SK-N-SH treated with all-trans-retinoic acid at 6 μM for 48 hours (cell line): Measurements from ENCODE around the gene DNAJC19.

Experiments used
- ATAC-seq: fragments of 200-7000 bp; cut with Tn5 transposase; 3 replicates; pipeline ENCODE4 v1.9.1; 2020; ENCODE audit warnings: mild to moderate bottlenecking, moderate library complexity
- ARNTL ChIP-seq: fragments of 450-650 bp; formaldehyde crosslinking; IDR thresholded peaks from 2 replicates; pipeline ENCODE4 v1.5.0; 2020; ENCODE audit warnings: low read depth, mild to moderate bottlenecking, moderate library complexity, borderline replicate concordance
- BACH2 ChIP-seq: fragments of 250-450 bp; sonication (Bioruptor Pico); IDR thresholded peaks from 2 replicates; pipeline ENCODE4 v1.9.0; 2021; ENCODE audit warnings: mild to moderate bottlenecking, borderline replicate concordance
- CSDC2 ChIP-seq: fragments of 250-450 bp; sonication (Bioruptor Pico); IDR thresholded peaks from 2 replicates; pipeline ENCODE4 v1.5.0; 2020; ENCODE audit warnings: mild to moderate bottlenecking, moderate library complexity
- ESRRG ChIP-seq: fragments of 250-450 bp; sonication (Bioruptor Pico); IDR thresholded peaks from 2 replicates; pipeline ENCODE4 v1.6.1; 2021; ENCODE audit warnings: mild to moderate bottlenecking
- ISL1 ChIP-seq: fragments of 250-450 bp; sonication (Bioruptor Pico); IDR thresholded peaks from 2 replicates; pipeline ENCODE4 v2.1.2; 2022; ENCODE audit warnings: mild to moderate bottlenecking, moderate library complexity
- OSR1 ChIP-seq: fragments of 250-450 bp; sonication (Bioruptor Pico); IDR thresholded peaks from 2 replicates; pipeline ENCODE4 v1.8.0; 2022; ENCODE audit warnings: moderate library complexity, mild to moderate bottlenecking, inconsistent platforms
- PATZ1 ChIP-seq: fragments of 250-450 bp; sonication (Bioruptor Pico); IDR thresholded peaks from 2 replicates; pipeline ENCODE4 v1.8.0; 2020; ENCODE audit warnings: mild to moderate bottlenecking, moderate library complexity, borderline replicate concordance
- PPARA ChIP-seq: fragments of 250-450 bp; sonication (Bioruptor Pico); IDR thresholded peaks from 2 replicates; pipeline ENCODE4 v1.5.0; 2020; ENCODE audit warnings: mild to moderate bottlenecking, borderline replicate concordance
- RARB ChIP-seq: fragments of 250-450 bp; sonication (Bioruptor Pico); IDR thresholded peaks from 2 replicates; pipeline ENCODE4 v1.8.0; 2021; ENCODE audit warnings: mild to moderate bottlenecking, moderate library complexity
- SNAI2 ChIP-seq: fragments of 250-450 bp; sonication (Bioruptor Pico); IDR thresholded peaks from 2 replicates; pipeline ENCODE4 v1.5.0; 2020; ENCODE audit warnings: mild to moderate bottlenecking, moderate library complexity
- TCF4 ChIP-seq: fragments of 250-450 bp; sonication (Bioruptor Pico); IDR thresholded peaks from 2 replicates; pipeline ENCODE4 v1.8.0; 2021; ENCODE audit warnings: mild to moderate bottlenecking, moderate library complexity, borderline replicate concordance
- TOX ChIP-seq: fragments of 250-450 bp; sonication (Bioruptor Pico); IDR thresholded peaks from 2 replicates; pipeline ENCODE4 v1.8.0; 2021; ENCODE audit warnings: mild to moderate bottlenecking, moderate library complexity, borderline replicate concordance
- ZC3H10 ChIP-seq: fragments of 250-450 bp; sonication (Bioruptor Pico); IDR thresholded peaks from 2 replicates; pipeline ENCODE4 v1.5.1; 2021; ENCODE audit warnings: mild to moderate bottlenecking, moderate library complexity
- ZFP3 ChIP-seq: fragments of 250-450 bp; sonication (Bioruptor Pico); IDR thresholded peaks from 2 replicates; pipeline ENCODE4 v1.5.0; 2020; ENCODE audit warnings: mild to moderate bottlenecking, moderate library complexity
- ZFP30 ChIP-seq: fragments of 450-650 bp; formaldehyde crosslinking; IDR thresholded peaks from 2 replicates; pipeline ENCODE4 v1.5.0; 2022; ENCODE audit warnings: mild to moderate bottlenecking, moderate library complexity
- ZNF565 ChIP-seq: fragments of 450-650 bp; formaldehyde crosslinking; conservative IDR thresholded peaks from 2 replicates; pipeline ENCODE4 v1.5.0; 2020; ENCODE audit warnings: low read depth, mild to moderate bottlenecking, moderate library complexity
- ZNF70 ChIP-seq: fragments of 450-650 bp; formaldehyde crosslinking; IDR thresholded peaks from 2 replicates; pipeline ENCODE4 v1.5.0; 2020; ENCODE audit warnings: mild to moderate bottlenecking, moderate library complexity
- ZNF8 ChIP-seq: fragments of 450-650 bp; formaldehyde crosslinking; IDR thresholded peaks from 2 replicates; pipeline ENCODE4 v1.5.0; 2020; ENCODE audit warnings: mild to moderate bottlenecking, moderate library complexity
- TF ChIP-seq, protein P1 (sequence below): fragments of 250-450 bp; sonication (Bioruptor Pico); IDR thresholded peaks from 2 replicates; pipeline ENCODE4 v1.5.1; 2021; ENCODE audit warnings: mild to moderate bottlenecking, moderate library complexity
- TF ChIP-seq, protein P2 (sequence below): fragments of 250-450 bp; sonication (Bioruptor Pico); IDR thresholded peaks from 2 replicates; pipeline ENCODE4 v1.5.0; 2020; ENCODE audit warnings: mild to moderate bottlenecking, moderate library complexity
- TF ChIP-seq, protein P3 (sequence below): fragments of 250-450 bp; sonication (Bioruptor Pico); IDR thresholded peaks from 2 replicates; pipeline ENCODE4 v1.8.0; 2021; ENCODE audit warnings: low read depth, mild to moderate bottlenecking, moderate library complexity, borderline replicate concordance
- TF ChIP-seq, protein P4 (sequence below): fragments of 250-450 bp; sonication (Bioruptor Pico); IDR thresholded peaks from 2 replicates; pipeline ENCODE4 v1.5.1; 2020; ENCODE audit warnings: low read depth, mild to moderate bottlenecking, moderate library complexity

DNAJC19 gene

DNA sequence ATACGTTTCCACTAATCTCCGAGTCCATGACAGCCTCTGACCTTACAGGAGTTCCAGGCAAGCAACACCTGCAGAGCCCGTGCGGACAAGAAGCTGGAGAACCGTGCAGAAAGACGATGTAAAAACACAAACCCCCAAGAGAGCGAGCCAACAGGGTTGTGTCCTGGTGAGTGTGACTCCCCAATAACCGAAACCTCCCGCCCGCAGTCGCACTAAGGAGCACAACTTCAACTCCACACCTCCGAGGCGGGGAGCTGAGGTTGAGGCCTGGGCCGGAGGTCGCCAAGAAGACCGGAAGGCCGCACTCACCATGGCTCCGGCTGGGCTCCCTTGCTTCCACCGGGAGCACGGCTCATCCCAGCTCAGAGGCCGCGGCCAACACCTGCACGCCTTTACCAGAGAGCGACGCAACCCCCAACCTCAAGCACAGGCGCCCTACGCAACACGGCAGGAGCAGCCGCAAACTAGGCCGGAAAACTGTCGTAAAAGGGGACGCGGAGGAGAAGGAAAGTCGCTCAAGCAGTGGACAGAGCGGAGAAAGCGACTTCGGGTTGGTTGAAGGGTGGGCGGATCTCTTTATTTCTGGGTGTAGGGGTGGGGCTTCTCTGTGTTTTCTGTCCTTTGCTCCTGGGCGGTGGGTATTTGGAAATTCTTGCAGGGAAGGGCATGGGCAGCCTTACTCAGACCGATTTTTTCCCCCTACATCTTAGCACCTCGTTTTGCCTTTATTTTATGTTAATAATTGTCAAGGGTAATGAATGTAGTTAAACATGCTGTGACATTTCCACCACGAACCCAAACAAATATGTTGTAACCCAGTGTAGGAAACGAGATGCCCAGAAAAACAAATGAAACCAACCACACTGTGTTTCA is at the start of gene DNAJC19:
TSS of gene DNAJC19 (minus strand) at position 446 of the 873 bp plus-strand sequence. CDS start at position 312, 134 bp downstream.
- TF ChIP-seq RARB (CRISPR knock-in tag): no peak
- TF ChIP-seq PPARA (CRISPR knock-in tag): no peak
- no peak for TF ChIP-seq BACH2 (CRISPR knock-in tag)
- no peak for TF ChIP-seq TCF4 (CRISPR knock-in tag)
- TF ChIP-seq PATZ1: no peak
- no peak for TF ChIP-seq TOX (CRISPR knock-in tag)
- no peak for TF ChIP-seq ZNF8 (CRISPR knock-in tag)
- TF ChIP-seq, protein P1, sequence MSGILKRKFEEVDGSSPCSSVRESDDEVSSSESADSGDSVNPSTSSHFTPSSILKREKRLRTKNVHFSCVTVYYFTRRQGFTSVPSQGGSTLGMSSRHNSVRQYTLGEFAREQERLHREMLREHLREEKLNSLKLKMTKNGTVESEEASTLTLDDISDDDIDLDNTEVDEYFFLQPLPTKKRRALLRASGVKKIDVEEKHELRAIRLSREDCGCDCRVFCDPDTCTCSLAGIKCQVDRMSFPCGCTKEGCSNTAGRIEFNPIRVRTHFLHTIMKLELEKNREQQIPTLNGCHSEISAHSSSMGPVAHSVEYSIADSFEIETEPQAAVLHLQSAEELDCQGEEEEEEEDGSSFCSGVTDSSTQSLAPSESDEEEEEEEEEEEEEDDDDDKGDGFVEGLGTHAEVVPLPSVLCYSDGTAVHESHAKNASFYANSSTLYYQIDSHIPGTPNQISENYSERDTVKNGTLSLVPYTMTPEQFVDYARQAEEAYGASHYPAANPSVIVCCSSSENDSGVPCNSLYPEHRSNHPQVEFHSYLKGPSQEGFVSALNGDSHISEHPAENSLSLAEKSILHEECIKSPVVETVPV (CRISPR knock-in tag): no peak
- TF ChIP-seq ZNF70 (CRISPR knock-in tag): no peak
- TF ChIP-seq, protein P2, sequence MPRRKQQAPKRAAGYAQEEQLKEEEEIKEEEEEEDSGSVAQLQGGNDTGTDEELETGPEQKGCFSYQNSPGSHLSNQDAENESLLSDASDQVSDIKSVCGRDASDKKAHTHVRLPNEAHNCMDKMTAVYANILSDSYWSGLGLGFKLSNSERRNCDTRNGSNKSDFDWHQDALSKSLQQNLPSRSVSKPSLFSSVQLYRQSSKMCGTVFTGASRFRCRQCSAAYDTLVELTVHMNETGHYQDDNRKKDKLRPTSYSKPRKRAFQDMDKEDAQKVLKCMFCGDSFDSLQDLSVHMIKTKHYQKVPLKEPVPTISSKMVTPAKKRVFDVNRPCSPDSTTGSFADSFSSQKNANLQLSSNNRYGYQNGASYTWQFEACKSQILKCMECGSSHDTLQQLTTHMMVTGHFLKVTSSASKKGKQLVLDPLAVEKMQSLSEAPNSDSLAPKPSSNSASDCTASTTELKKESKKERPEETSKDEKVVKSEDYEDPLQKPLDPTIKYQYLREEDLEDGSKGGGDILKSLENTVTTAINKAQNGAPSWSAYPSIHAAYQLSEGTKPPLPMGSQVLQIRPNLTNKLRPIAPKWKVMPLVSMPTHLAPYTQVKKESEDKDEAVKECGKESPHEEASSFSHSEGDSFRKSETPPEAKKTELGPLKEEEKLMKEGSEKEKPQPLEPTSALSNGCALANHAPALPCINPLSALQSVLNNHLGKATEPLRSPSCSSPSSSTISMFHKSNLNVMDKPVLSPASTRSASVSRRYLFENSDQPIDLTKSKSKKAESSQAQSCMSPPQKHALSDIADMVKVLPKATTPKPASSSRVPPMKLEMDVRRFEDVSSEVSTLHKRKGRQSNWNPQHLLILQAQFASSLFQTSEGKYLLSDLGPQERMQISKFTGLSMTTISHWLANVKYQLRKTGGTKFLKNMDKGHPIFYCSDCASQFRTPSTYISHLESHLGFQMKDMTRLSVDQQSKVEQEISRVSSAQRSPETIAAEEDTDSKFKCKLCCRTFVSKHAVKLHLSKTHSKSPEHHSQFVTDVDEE: no peak
- TF ChIP-seq ARNTL (CRISPR knock-in tag): no peak
- TF ChIP-seq ESRRG (CRISPR knock-in tag): no peak
- no peak for TF ChIP-seq ZFP3 (CRISPR knock-in tag)
- TF ChIP-seq, protein P3, sequence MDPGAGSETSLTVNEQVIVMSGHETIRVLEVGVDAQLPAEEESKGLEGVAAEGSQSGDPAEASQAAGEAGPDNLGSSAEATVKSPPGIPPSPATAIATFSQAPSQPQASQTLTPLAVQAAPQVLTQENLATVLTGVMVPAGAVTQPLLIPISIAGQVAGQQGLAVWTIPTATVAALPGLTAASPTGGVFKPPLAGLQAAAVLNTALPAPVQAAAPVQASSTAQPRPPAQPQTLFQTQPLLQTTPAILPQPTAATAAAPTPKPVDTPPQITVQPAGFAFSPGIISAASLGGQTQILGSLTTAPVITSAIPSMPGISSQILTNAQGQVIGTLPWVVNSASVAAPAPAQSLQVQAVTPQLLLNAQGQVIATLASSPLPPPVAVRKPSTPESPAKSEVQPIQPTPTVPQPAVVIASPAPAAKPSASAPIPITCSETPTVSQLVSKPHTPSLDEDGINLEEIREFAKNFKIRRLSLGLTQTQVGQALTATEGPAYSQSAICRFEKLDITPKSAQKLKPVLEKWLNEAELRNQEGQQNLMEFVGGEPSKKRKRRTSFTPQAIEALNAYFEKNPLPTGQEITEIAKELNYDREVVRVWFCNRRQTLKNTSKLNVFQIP (CRISPR knock-in tag): no peak
- no peak for TF ChIP-seq ZNF565 (CRISPR knock-in tag)
- no peak for TF ChIP-seq ZFP30 (CRISPR knock-in tag)
- TF ChIP-seq, protein P4, sequence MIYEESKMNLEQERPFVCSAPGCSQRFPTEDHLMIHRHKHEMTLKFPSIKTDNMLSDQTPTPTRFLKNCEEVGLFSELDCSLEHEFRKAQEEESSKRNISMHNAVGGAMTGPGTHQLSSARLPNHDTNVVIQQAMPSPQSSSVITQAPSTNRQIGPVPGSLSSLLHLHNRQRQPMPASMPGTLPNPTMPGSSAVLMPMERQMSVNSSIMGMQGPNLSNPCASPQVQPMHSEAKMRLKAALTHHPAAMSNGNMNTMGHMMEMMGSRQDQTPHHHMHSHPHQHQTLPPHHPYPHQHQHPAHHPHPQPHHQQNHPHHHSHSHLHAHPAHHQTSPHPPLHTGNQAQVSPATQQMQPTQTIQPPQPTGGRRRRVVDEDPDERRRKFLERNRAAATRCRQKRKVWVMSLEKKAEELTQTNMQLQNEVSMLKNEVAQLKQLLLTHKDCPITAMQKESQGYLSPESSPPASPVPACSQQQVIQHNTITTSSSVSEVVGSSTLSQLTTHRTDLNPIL (CRISPR knock-in tag): no peak
- TF ChIP-seq ZC3H10 (CRISPR knock-in tag): no peak
- no peak for TF ChIP-seq CSDC2
- no peak for TF ChIP-seq SNAI2
- ATAC-seq: peak; percentile 97

DNA sequence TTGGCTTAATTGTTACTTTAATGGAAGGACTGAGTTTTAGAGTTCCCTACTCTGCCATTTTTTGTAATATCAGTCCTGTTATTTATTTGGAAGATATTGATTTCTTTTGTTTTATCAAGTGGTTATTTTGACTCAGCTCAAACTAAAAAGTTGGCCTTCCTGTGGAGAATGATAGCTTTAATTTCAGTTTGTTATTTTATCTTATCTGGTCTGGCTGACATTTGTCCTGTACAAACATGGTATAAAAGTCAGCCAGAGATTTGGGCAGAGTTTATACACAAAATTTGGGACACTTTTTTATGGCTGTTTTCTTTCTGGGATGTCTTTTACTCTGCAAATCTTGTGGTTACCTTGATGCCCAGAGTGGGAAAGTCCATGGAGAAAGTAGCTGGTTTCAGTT is 41.4 kb upstream of the DNAJC19 start:
- no peak for ATAC-seq
- TF ChIP-seq, protein P3 (CRISPR knock-in tag): no peak
- no peak for TF ChIP-seq ARNTL (CRISPR knock-in tag)
- TF ChIP-seq, protein P4 (CRISPR knock-in tag): no peak
- no peak for TF ChIP-seq BACH2 (CRISPR knock-in tag)
- TF ChIP-seq CSDC2: no peak
- no peak for TF ChIP-seq OSR1 (CRISPR knock-in tag)
- TF ChIP-seq, protein P1 (CRISPR knock-in tag): no peak
- no peak for TF ChIP-seq PPARA (CRISPR knock-in tag)
- no peak for TF ChIP-seq ZNF8 (CRISPR knock-in tag)
- no peak for TF ChIP-seq ISL1 (CRISPR knock-in tag)
- TF ChIP-seq ZC3H10 (CRISPR knock-in tag): no peak
- no peak for TF ChIP-seq ZFP3 (CRISPR knock-in tag)
- TF ChIP-seq PATZ1: no peak
